K562 (cell line): ENCODE measurements around the gene CPT1A. TPM values are rescaled to one million over a fixed set of nuclear protein-coding genes. Genes with fewer than 3 reads are reported as not detected.

Experiments used
- ATAC-seq: fragments of 200-7000 bp; cut with Tn5 transposase; 3 replicates; pipeline ENCODE4 v1.9.1; 2020; ENCODE audit warnings: moderate library complexity
- BruUV-seq: library from RNA; stranded (reverse); fragments of 400-500 nt; replicated peaks from 2 replicates; lab custom pipeline; 2021; lab: Mats Ljungman, UMichigan
- CTCF ChIA-PET: fragments of 300-600 bp; formaldehyde crosslinking; extraction: SDS; loops from one replicate; lab custom pipeline; 2021; ENCODE audit warnings: low intra/inter-chr PET ratio; lab: Yijun Ruan, JAX
- POLR2A ChIA-PET: fragments of 300-600, 350-650 bp; sonication (Branson Sonifier 250); formaldehyde crosslinking; extraction: SDS; loops from one replicate; lab custom pipeline; 2021; ENCODE audit warnings: antibody characterized with exemption, inconsistent platforms; lab: Yijun Ruan, JAX
- DNase-seq, 4 experiments: peaks; one replicate each; pipeline versions ENCODE4 v3.0.0 to v3.0.0-alpha.2; 2011 to 2018; ENCODE audit warnings: low spot score in 3 of 4, mixed read lengths in 3 of 4; ENCODE audit errors: extremely low read depth in 1 of 4
- FAIRE-seq: peaks from 2 replicates; lab custom pipeline; 2011; peaks lifted over from hg19 to GRCh38; lab: Jason Lieb, UNC
- H2AFZ ChIP-seq: 2 replicates; pipeline ENCODE4 v1.6.0; 2011; ENCODE audit warnings: low read depth, low read length, control low read depth, inconsistent platforms
- H3K27ac ChIP-seq: fragments of 200-600 bp; 3 replicates; pipeline ENCODE4 v1.8.0; 2011; ENCODE audit warnings: low read depth, mild to moderate bottlenecking, control low read depth, inconsistent platforms, low read length, moderate library complexity, mixed read lengths; ENCODE audit errors: extremely low read depth
- H3K27me3 ChIP-seq, 2 experiments: fragments of 300-600 bp in 1 of 2; 2 replicates in 1 of 2; 3 replicates in 1 of 2; pipeline versions ENCODE4 v1.6.0 to v1.8.0; 2011; ENCODE audit warnings: inconsistent platforms in 2 of 2, low read length in 2 of 2, mild to moderate bottlenecking in 1 of 2, mixed read lengths in 1 of 2, moderate library complexity in 1 of 2; ENCODE audit not compliant: control insufficient read depth in 2 of 2, insufficient read depth in 2 of 2
- H3K36me3 ChIP-seq: fragments of 300-600 bp; 3 replicates; pipeline ENCODE4 v1.8.0; 2011; ENCODE audit warnings: mild to moderate bottlenecking, low read length, inconsistent platforms; ENCODE audit not compliant: control insufficient read depth, insufficient read depth
- H3K4me1 ChIP-seq, 2 experiments: fragments of 200-600 bp in 1 of 2; replicated peaks in 1 of 2; 2 replicates in 1 of 2; 3 replicates in 1 of 2; pipeline versions ENCODE4 v1.5.1 to v1.8.0; 2011; ENCODE audit warnings: inconsistent platforms in 2 of 2, low read length in 2 of 2, mild to moderate bottlenecking in 1 of 2, mixed read lengths in 1 of 2, moderate library complexity in 1 of 2; ENCODE audit not compliant: control insufficient read depth in 2 of 2, insufficient read depth in 2 of 2
- H3K4me2 ChIP-seq: 2 replicates; pipeline ENCODE4 v1.6.1; 2011; ENCODE audit warnings: low read length, control low read depth, inconsistent platforms, mixed read lengths; ENCODE audit not compliant: insufficient read depth
- H3K4me3 ChIP-seq: fragments of 200-600 bp; sonication (generic), shearing (Covaris generic); 2 replicates; pipeline ENCODE4 v1.5.1; 2016; ENCODE audit warnings: control low read depth, inconsistent platforms
- H3K79me2 ChIP-seq: fragments of 200-600 bp; 3 replicates; pipeline ENCODE4 v1.8.0; 2011; ENCODE audit warnings: low read length, inconsistent platforms; ENCODE audit not compliant: control insufficient read depth, insufficient read depth
- H3K9ac ChIP-seq, 2 experiments: 2 replicates each; pipeline versions ENCODE4 v1.6.0 to v1.6.1; 2011; ENCODE audit warnings: low read depth in 2 of 2, low read length in 2 of 2, control low read depth in 1 of 2, inconsistent platforms in 1 of 2, mild to moderate bottlenecking in 1 of 2, mixed read lengths in 1 of 2; ENCODE audit not compliant: insufficient read depth in 1 of 2
- H3K9me1 ChIP-seq: one replicate; pipeline ENCODE4 v1.6.0; 2011; ENCODE audit warnings: inconsistent platforms, mild to moderate bottlenecking, low read length, moderate library complexity; ENCODE audit not compliant: control insufficient read depth, insufficient read depth
- H3K9me3 ChIP-seq: replicated peaks from 2 replicates; pipeline ENCODE4 v1.5.1; 2011; ENCODE audit warnings: low read depth, low read length, inconsistent platforms; ENCODE audit not compliant: control insufficient read depth, insufficient read depth
- H4K20me1 ChIP-seq: replicated peaks from 2 replicates; pipeline ENCODE4 v1.6.1; 2011; ENCODE audit warnings: low read length, inconsistent platforms, mixed read lengths; ENCODE audit not compliant: control insufficient read depth, insufficient read depth
- ETV5 ChIP-seq: sonication (generic); formaldehyde crosslinking; IDR thresholded peaks from 2 replicates; pipeline ENCODE4 v1.4.0; 2020; ENCODE audit warnings: low read depth, mild to moderate bottlenecking, missing genetic modification reagents
- LARP7 ChIP-seq: fragments of 450-650 bp; IDR thresholded peaks from 2 replicates; pipeline ENCODE4 v1.6.1; 2016
- MCM3 ChIP-seq: fragments of 450-650 bp; IDR thresholded peaks from 2 replicates; pipeline ENCODE4 v1.6.1; 2016
- ZBTB2 ChIP-seq: fragments of 450-650 bp; IDR thresholded peaks from 2 replicates; pipeline ENCODE4 v1.6.1; 2016; ENCODE audit warnings: antibody characterized with exemption
- ZNF124 ChIP-seq: sonication (generic); formaldehyde crosslinking; IDR thresholded peaks from 2 replicates; pipeline ENCODE4 v1.8.1; 2022; ENCODE audit warnings: missing genetic modification reagents
- ZNF23 ChIP-seq: fragments of 250-450 bp; sonication (Bioruptor Pico); IDR thresholded peaks from 2 replicates; pipeline ENCODE4 v1.4.0; 2020; ENCODE audit warnings: mild to moderate bottlenecking
- WGBS: fragments of 100-300 bp; shearing (Covaris generic); methylation state at CpG from one replicate; pipeline ENCODE4 v1.1.6; 2016; ENCODE audit warnings: low coverage, mixed read lengths; ENCODE audit not compliant: insufficient coverage; ENCODE audit errors: missing lambda C conversion rate; 5-methylcytosine and 5-hydroxymethylcytosine counted together
- in situ Hi-C: fragments of 300-500 bp; cut with MboI; formaldehyde crosslinking; loops from 4 replicates; pipeline ENCODE4 v1.15.0; 2018; ENCODE audit warnings: inconsistent platforms, mixed read lengths
- intact Hi-C: fragments of 100-400 bp; cut with micrococcal nuclease; formaldehyde crosslinking; loops from 2 replicates; pipeline ENCODE4 v1.14.2; 2022
- polyA plus RNA-seq, 8 experiments: library from polyadenylated mRNA; depleted of rRNA in 4 of 8; stranded (reverse) in 5 of 8; unstranded in 3 of 8; fragments of >200 nt; fragmentation: Nextera tagmentation in 2 of 8; fragmentation: Illumina TruSeq in 1 of 8; extraction: Ambion mirVana in 2 of 8; extraction: Trizol in 1 of 8; gene quantifications; 2 replicates each; pipeline versions ENCODE4 v1.2.1 to v1.2.3, GENCODE V29; 2011 to 2014; ENCODE audit warnings: inconsistent platforms in 1 of 8, missing spikeins in 1 of 8
- total RNA-seq, 7 experiments: library from RNA; depleted of rRNA in 6 of 7; stranded (reverse); fragments of >200 nt in 6 of 7; fragmentation: Illumina TruSeq in 2 of 7; extraction: Trizol in 2 of 7; gene quantifications; 2 replicates each; pipeline versions ENCODE4 v1.2.1 to v1.2.3, GENCODE V29; 2011 to 2021; ENCODE audit warnings: low replicate concordance in 1 of 7
- TF ChIP-seq, protein P1 (sequence below): sonication (generic); formaldehyde crosslinking; IDR thresholded peaks from 2 replicates; pipeline ENCODE4 v1.4.0; 2020; ENCODE audit warnings: mild to moderate bottlenecking, missing genetic modification reagents

Gene CPT1A
- total and polyA plus RNA-seq, 9 of the 15 experiments (the other 6 are each of a cell fraction or from before 2014, with no cell fraction given): 2.6 to 29.1 (median 12.3) TPM

GRCh38 chr11:68709062-68709461, 132.7 kb downstream of the CPT1A start:
- Histone ChIP-seq H3K9me3 (no peaks in the 10 kb centered on the region), H3K27ac (no peak overlapping the region), H3K79me2 (no peaks in the 10 kb centered on the region), H3K36me3 (no peaks in the 10 kb centered on the region), H3K4me2 (no peak overlapping the region), H2AFZ (no peak overlapping the region), H3K9me1 (no peaks in the 10 kb centered on the region), H3K9ac (no peak overlapping the region), H3K27me3 (peaks cover 10 to 83% of the 10 kb centered on the region in 2 experiments), H3K4me3 (no peak overlapping the region), H3K4me1 (peaks cover 0 to 14% of the 10 kb centered on the region in 2 experiments; a peak in 1 of 5 replicates), H4K20me1 (no peaks in the 10 kb centered on the region)
- DNase-seq (no peak), FAIRE-seq (no peak), ATAC-seq (no peak)
- TF ChIP-seq LARP7: no peak
- no peak for TF ChIP-seq ZBTB2
- TF ChIP-seq ETV5 (CRISPR knock-in tag): no peak
- TF ChIP-seq ZNF23 (CRISPR knock-in tag): no peak
- no peak for TF ChIP-seq MCM3
- TF ChIP-seq, protein P1, sequence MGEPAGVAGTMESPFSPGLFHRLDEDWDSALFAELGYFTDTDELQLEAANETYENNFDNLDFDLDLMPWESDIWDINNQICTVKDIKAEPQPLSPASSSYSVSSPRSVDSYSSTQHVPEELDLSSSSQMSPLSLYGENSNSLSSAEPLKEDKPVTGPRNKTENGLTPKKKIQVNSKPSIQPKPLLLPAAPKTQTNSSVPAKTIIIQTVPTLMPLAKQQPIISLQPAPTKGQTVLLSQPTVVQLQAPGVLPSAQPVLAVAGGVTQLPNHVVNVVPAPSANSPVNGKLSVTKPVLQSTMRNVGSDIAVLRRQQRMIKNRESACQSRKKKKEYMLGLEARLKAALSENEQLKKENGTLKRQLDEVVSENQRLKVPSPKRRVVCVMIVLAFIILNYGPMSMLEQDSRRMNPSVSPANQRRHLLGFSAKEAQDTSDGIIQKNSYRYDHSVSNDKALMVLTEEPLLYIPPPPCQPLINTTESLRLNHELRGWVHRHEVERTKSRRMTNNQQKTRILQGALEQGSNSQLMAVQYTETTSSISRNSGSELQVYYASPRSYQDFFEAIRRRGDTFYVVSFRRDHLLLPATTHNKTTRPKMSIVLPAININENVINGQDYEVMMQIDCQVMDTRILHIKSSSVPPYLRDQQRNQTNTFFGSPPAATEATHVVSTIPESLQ (CRISPR knock-in tag): no peak
- no peak for TF ChIP-seq ZNF124
- ChIA-PET POLR2A (no interaction called here), CTCF (no interaction called here)
- in situ Hi-C loops (no loop called here), intact Hi-C loops (no loop called here)
- no TSS peak for BruUV-seq
- 25% methylated on average over 10 of the region's 12 CpGs for WGBS
